Cardiac fibroblast (primary cell): ENCODE measurements around the gene PKP2.
A peak's percentile ranks its signal among the peaks of the same experiment; 100 is the strongest.
"Not testable (repeated sequence)": the region's sequence is repeated elsewhere in the genome, so short reads cannot be mapped to it uniquely, and the experiment has no call there.

Experiments used
- DNase-seq, 2 donors: peaks; one replicate each; pipeline versions ENCODE4 v3.0.0 to v3.0.0-alpha.2; 2010; ENCODE audit warnings: low read depth in 2 of 2
- H3K4me3 ChIP-seq, 2 donors: replicated peaks in 1 of 2; 1 replicate in 1 of 2; 2 replicates in 1 of 2; pipeline ENCODE4 v1.5.1; 2011; ENCODE audit warnings: low read depth in 2 of 2, low read length in 2 of 2, mild to moderate bottlenecking in 2 of 2, moderate library complexity in 1 of 2
- TF ChIP-seq, protein P1 (sequence below): IDR thresholded peaks from one replicate; pipeline ENCODE4 v1.5.1; 2011; ENCODE audit warnings: low read depth, mild to moderate bottlenecking, low read length, inconsistent platforms

Gene PKP2

GRCh38 chr12:32864731-32865130 is 31.8 kb downstream of the PKP2 start:
- DNase-seq: no peak
- TF ChIP-seq, protein P1, sequence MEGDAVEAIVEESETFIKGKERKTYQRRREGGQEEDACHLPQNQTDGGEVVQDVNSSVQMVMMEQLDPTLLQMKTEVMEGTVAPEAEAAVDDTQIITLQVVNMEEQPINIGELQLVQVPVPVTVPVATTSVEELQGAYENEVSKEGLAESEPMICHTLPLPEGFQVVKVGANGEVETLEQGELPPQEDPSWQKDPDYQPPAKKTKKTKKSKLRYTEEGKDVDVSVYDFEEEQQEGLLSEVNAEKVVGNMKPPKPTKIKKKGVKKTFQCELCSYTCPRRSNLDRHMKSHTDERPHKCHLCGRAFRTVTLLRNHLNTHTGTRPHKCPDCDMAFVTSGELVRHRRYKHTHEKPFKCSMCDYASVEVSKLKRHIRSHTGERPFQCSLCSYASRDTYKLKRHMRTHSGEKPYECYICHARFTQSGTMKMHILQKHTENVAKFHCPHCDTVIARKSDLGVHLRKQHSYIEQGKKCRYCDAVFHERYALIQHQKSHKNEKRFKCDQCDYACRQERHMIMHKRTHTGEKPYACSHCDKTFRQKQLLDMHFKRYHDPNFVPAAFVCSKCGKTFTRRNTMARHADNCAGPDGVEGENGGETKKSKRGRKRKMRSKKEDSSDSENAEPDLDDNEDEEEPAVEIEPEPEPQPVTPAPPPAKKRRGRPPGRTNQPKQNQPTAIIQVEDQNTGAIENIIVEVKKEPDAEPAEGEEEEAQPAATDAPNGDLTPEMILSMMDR: no peak

DNA sequence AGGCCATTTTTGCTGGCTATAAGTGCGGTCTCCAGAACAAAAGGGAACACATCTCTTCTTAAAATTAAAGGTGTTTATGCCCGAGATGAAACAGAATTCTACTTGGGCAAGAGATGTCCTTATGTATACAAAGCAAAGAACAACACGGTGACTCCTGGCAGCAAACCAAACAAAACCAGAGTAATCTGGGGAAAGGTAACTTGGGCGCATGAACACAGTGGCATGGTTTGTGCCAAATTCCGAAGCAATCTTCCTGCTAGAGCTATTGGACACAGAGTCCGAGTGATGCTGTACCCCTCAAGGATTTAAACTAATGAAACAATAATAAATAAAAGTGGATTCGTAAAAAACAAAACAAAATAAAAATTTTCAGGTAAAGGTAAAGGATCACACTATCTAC is 33.4 kb downstream of the PKP2 start:
- no peak overlapping the region for H3K4me3 ChIP-seq
- DNase-seq: no peak
- TF ChIP-seq, protein P1: no peak

More at GRCh38 chr12:32864731-32865130, 31.8 kb downstream of the PKP2 start:
- no peak overlapping the region for H3K4me3 ChIP-seq

DNA sequence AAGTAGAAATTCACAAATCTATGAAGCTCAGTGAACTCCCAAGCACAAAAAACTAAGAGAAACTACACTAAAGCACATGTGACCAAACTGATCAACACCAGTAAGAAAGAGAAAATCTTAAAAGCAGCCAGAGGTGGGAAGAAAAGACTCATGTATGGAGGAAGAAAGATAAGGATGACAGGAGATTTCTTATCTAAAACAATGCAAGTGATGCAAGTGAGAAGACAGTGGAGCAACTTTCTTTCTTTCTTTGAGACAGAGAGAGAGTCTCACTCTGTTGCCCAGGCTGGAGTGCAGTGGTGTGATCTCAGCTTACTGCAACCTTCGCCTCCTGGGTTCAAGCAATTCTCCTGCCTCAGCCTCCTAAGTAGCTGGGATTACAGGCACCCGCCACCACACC is 34.9 kb downstream of the PKP2 start:
- not testable (repeated sequence) for H3K4me3 ChIP-seq, DNase-seq

GRCh38 chr12:32860192-32860591 is 36.4 kb downstream of the PKP2 start:
- TF ChIP-seq, protein P1: no peak
- no peak overlapping the region for H3K4me3 ChIP-seq
- peak in 1 of 2 donors; percentile 37 for DNase-seq

DNA sequence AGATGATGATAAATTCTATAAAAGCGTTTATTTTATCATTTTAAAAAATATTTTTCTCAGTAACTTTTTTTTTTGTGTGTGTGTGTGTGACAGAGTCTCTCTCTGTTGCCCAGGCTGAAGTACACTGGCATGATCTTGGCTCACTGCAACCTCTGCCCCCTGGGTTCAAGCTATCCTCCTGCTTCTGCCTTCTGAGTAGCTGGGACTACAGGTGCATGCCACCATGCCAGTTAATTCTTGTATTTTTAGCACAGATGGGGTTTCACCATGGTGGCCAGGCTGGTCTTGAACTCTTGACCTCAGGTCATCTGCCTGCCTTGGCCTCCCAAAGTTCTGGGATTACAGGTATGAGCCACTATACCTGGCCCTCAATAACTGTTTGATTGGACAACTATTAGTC is 37.2 kb downstream of the PKP2 start:
- no peak overlapping the region for H3K4me3 ChIP-seq
- TF ChIP-seq, protein P1: no peak
- no peak for DNase-seq

DNA sequence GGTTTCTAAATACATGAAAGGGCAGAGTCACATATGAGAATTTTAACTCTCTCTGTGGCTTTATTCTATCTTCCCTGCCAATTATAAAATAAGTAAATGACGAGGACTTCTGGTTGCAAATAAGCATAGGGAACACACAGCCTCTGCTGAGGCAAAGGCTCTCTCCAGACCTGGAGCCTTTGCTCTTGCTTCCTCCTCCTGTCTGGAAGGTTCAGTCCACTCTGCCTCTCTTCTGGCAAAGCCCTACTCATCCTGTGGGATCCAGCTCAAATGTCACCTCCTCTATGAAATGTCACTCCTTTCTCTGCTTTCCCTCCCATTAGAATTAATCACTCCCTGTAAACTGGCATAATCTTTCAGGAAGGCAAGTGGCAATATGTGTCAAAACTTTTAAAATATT is 41.9 kb downstream of the PKP2 start:
- TF ChIP-seq, protein P1: no peak
- DNase-seq: no peak
- H3K4me3 ChIP-seq: no peak overlapping the region

- H3K4me3 ChIP-seq: no peak overlapping the region
- TF ChIP-seq, protein P1: no peak
- peak in 1 of 2 donors; percentile 39 for DNase-seq
Measured at GRCh38 chr12:32854097-32854496, 42.5 kb downstream of the PKP2 start.
